ENCODE data around the gene FRMD6. TPM values are rescaled to one million over a fixed set of nuclear protein-coding genes. Genes with fewer than 3 reads are reported as not detected.

The FRMD6 gene
- total RNA-seq, 4 donors from 2014 or later: 8.1 to 73.4 (median 12.4) TPM

GRCh38 chr14:51682411-51682810 lies 30.7 kb downstream of the FRMD6 start:
- TF ChIP-seq POLR2A (IDR thresholded peaks at IDR 0.05) (no peak), CTCF (IDR thresholded peaks at IDR 0.05) (no peak)
- Histone ChIP-seq H3K9me3 (no peaks in the 10 kb centered on the region), H3K36me3 (no peaks in the 10 kb centered on the region), H3K27ac (no peak overlapping the region), H3K4me3 (no peak overlapping the region), H3K4me1 (no peaks in the 10 kb centered on the region), H3K27me3 (no peaks in the 10 kb centered on the region)
- DNase-seq: no peak

- Histone ChIP-seq H3K4me1 (no peaks in the 10 kb centered on the region), H3K27ac (no peak overlapping the region), H3K36me3 (no peaks in the 10 kb centered on the region), H3K27me3 (no peaks in the 10 kb centered on the region), H3K9me3 (no peaks in the 10 kb centered on the region), H3K4me3 (no peak overlapping the region)
- no peak for DNase-seq
- no peak for TF ChIP-seq POLR2A (IDR thresholded peaks at IDR 0.05)
- TF ChIP-seq CTCF (IDR thresholded peaks at IDR 0.05): no peak
These were observed 33.0 kb downstream of the FRMD6 start for GRCh38 chr14:51684760-51685159.

GRCh38 chr14:51691176-51691575 lies 39.5 kb downstream of the FRMD6 start:
- Histone ChIP-seq H3K27me3 (no peaks in the 10 kb centered on the region), H3K4me1 (no peaks in the 10 kb centered on the region), H3K36me3 (no peaks in the 10 kb centered on the region), H3K27ac (no peak overlapping the region), H3K4me3 (no peak overlapping the region), H3K9me3 (no peaks in the 10 kb centered on the region)
- no peak for DNase-seq
- no peak for TF ChIP-seq CTCF (IDR thresholded peaks at IDR 0.05)

GRCh38 chr14:51692646-51693045 lies 40.9 kb downstream of the FRMD6 start:
- no peaks in the 10 kb centered on the region for H3K36me3 ChIP-seq
- H3K4me1 ChIP-seq: no peaks in the 10 kb centered on the region
- DNase-seq: no peak
- no peaks in the 10 kb centered on the region for H3K9me3 ChIP-seq
- H3K27ac ChIP-seq: no peak overlapping the region
- H3K27me3 ChIP-seq: no peaks in the 10 kb centered on the region
- TF ChIP-seq POLR2A (IDR thresholded peaks at IDR 0.05) (no peak), CTCF (IDR thresholded peaks at IDR 0.05) (no peak)
- no peak overlapping the region for H3K4me3 ChIP-seq

GRCh38 chr14:51697848-51698247 lies 46.1 kb downstream of the FRMD6 start:
- Histone ChIP-seq H3K4me1 (no peaks in the 10 kb centered on the region), H3K36me3 (no peaks in the 10 kb centered on the region), H3K9me3 (no peaks in the 10 kb centered on the region), H3K27ac (no peak overlapping the region), H3K27me3 (no peaks in the 10 kb centered on the region), H3K4me3 (no peak overlapping the region)
- no peak for DNase-seq
- TF ChIP-seq POLR2A (IDR thresholded peaks at IDR 0.05) (no peak), CTCF (IDR thresholded peaks at IDR 0.05) (no peak)

GRCh38 chr14:51701951-51702350 lies 50.2 kb downstream of the FRMD6 start:
- Histone ChIP-seq H3K27me3 (no peaks in the 10 kb centered on the region), H3K36me3 (no peaks in the 10 kb centered on the region), H3K4me3 (no peak overlapping the region), H3K4me1 (no peaks in the 10 kb centered on the region), H3K27ac (no peak overlapping the region), H3K9me3 (no peaks in the 10 kb centered on the region)
- DNase-seq: no peak
- TF ChIP-seq CTCF (IDR thresholded peaks at IDR 0.05): no peak
- TF ChIP-seq POLR2A (IDR thresholded peaks at IDR 0.05): no peak

Measured in Peyer's patch (tissue), 4 donors.